ENCODE measurements around the gene DHX16.

Gene DHX16

DNA sequence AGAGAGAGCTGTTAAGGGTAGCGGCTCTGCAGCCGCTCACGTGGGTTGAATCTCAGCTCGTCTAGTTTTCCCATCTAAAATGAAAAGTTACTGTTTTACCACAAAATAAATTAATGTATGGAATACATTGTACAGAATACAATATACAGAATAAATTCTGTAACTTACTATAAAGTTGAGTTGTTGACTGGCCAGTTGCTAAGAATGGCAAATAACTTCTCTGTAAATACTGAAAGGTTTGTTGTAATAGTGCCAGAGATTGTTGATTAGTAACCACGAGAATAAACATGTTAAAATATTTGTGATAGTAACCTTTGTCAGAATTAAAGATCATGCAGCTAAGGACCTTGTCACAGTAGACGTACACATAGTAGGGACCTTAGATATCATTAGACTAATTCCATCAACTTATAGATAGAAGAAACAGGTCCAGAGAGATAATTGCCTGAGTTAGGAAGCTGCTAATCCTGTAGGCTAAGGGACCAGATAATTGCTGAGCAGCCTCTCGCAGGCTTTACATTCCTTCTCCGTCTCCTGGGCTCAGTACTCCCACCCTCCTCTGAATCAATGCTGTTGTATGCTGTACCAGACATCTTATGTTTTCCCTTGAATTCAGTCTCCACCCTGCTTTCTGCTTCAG lies 18.5 kb upstream of the DHX16 start:
- DNase-seq = no peak

DNA sequence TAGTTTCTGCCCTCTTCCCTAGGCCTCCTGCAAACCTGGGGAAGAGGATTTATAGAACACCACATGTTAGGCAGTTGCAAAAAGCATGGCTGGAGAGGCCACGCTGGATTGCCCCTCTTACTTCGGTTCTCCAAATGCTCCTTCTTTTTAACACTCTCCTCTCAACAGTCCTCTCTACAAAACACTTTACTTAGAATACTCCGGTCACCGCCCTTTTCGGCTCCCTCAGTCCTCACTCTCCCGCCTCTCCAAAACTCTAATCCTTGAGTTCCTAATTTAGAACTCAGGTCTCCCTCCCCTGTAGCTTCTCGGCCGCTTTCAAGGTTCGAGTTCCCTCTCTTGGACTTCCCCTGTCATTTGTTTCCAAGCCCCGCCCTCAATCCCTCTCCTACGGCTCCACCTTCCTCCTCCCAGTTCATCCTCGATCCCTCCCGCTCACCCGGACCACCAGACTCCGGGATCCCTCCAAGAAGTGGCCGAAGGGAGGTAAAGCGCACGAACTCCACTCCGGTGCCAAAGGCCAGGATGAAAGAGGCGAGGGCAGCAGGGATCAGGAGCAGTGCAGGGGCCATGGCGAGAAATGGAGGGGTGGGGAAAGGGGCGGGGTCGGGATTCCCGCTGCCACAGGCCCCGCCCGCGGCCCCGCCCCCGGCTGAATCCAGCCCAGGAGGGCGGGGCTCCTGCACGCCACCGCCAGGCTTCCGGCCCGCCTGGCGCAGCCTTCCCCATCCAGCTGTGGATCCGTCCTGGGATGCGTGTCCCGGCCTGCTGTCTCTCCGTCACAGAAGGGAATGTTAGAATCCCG lies 17.8 kb upstream of the DHX16 start, which contains the start of gene NRM:
Gene NRM (minus strand): TSS at position 582 of the 805 bp plus-strand sequence. CDS start 10 bp downstream, at position 572.
- DNase-seq = peak; percentile 61

DNA sequence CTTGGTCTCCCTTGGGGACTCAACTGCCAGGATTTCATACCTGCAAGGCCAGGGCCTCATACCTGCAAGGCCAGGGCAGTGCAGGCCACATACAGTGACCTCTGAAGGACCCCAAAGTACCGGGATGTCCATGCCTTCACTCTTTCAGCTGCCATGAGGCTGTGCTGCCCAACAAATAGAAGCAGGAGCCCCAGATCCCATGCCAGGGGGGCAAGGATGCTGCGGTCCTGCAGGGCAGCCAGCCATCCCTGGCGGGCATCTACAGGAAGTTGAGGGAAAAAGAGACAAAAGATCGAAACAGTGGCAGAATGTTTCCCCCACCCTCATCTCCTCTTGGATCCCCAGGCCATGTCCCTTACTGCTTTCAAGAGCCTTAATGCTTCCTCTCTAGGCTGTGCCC lies 17.2 kb upstream of the DHX16 start:
- no peak for DNase-seq

DNA sequence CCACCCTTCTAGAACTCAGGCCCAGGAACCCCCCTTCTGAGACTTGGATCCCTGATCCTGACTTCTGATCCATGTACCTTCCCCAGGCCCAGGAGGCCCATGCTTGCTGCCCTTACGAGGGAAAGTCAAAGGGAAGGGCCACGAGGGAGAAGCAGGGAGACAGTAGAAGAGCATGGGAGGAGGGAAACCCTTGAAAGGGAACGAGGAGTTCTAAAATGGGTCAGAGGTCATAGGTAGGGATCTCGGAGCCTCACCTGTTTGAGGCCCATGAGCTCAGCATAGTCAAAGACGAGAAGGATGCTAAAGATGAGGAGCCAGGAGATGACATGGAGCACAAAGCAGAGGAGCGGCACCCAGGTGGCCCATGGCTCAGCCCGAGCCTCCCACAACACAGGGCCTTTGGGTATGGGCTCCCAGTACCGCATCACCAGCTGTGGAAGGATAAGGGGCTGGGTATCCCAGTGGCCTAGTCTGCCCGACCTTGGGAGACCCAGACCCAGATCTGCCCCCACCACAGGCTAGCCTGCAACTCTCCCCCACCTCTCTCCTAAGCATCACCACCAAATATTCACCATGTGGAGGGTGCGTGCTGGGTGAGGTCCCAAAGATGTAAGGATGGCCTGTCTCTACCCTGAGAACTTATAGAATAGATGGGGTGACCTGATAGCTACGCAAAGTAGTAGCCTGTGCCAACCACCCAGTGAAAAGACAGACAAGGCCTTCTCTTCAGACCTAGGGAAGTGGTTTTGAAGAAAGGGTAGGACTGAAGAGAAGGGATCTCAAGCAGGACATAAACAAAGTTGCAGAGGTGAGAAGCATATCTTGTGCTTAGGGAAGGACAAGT lies 16.4 kb upstream of the DHX16 start:
- no peak for DNase-seq

DNA sequence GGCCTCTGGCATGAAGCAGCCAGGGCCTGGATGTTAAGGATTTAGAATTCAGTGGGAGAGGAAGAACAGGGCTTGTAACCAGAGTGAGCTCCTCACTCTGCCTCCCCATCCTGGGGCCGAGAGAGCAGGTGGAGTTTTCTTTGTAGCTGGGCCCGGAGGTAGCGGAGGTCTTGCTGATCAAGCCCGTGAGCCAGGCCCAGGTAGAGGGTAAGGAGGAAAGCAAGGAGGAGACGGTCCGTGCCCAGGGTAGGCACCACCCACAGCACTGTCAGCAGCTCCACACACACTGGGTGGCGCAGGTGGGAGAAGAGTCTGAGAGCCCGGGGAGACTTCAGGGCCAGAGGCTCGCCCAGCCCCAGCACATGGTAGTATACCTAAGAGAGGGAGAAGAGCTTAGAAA lies 15.8 kb upstream of the DHX16 start:
- DNase-seq = no peak

DNA sequence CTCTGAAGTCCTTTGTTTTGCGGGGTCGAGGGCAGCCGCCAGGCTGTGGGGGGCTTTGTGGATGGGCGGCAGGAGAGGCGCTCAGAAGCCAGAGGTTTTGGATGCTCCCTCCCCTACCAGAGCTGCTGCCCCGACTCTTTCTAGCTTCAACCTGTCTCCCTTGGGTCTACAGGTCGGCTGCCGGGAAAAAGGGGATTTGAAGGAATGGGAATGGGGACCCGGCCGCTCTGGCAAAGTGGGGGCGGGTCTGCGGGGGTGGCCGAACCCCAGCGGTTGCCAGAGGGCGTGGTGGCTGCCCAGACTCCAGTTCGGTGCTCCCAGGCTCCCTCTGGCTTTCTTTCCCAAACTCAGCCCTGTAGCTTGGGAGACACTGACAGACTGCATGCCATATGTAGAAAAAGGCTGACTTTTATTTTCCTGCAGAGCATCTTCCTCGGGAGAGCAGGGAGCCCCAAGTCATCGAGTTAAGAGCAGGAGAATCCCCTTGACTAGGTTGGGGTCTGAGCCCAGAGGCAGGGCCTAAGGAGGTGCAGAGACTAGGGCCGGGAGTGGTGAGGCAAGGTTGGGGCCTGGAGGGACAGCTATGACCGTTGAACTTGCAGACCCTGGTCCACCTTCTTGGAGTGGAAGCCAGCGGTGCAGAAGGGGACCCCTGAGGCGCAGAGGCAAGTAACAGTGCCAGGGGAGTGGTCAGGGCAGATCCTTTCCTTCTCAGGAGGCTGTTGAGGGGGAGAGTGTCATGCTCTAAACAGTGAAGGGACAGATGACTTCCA lies 15.0 kb upstream of the DHX16 start:
- DNase-seq = no peak

DNA sequence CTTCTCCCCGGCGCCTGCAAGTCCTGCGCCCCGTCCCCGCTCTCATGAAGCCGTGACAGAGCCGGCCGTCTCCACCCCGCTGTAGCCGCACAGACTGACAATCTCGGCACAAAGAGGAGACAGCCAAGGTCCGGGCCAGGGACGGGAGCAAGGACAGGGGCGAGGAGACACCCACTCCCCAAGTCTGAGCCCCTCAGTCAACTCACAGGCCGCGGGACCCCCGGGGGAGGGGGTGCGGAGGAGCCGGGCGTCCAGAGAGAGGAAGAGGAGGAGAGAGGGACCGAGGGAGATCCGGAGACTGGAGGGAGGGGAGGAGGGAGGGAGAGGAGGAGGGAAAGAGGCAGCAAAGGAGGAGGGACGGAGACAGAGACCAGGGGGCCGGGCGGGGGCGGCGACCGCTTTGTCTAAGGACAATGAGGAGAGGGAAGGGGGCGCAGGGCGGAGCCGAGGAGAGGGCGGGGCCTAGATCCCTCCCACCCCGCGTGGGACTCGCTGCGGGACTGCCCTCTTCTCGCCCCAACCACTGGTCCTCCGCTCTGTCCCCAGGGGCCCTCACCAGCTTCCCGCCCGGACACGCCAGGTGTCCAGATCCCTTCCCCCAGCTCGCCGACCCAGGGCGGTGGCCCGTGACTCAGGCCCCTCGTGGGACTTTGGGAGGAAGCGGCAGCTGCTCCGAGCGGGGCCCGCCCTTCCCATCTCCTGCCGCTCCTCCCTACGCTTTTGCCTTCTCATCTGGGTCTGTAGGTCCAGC lies 14.3 kb upstream of the DHX16 start:
- DNase-seq = peak; percentile 79

DNA sequence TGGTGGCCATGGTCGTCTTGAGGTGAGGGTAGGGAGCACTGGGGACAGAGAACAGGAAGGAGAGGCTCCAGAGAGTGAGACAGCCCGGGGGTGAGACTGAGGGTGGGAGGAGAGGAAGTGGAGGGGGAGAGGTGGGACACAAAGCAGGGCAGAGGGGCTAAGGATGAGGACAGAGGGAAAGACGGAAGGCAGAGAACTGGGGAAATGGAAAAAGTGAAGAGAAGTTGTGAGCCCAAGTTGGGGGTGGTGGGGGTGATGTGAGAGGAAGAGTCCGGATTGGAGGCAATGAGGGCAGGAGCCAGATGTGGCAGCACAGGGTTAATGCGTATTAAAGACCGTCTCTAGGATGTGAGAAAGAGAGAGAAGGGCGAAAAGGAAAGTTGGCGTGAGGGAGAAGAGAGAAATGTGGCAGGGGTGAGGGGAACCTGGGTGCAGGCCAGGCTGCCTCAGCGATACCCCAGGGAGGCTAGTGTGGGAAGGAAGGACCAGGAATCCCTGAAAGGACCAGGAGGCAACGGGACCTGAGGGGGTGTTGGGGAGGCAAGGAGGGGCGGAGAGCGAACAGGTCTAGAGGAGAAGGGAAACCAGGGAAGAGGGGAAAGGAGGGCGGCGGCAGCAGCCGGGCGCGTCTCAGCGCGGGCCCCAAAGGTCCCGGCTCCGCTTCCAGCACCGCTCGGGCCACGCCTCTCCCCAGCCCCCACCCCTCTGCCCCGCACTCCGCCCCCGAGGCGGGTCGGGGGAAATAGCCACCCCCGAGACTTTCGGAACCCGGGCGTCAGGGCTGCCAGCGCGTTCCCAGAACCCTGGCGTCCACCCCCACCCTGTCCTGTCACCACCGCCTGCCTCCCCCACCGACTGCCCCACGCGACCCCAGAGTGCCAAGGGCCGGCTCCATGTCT lies 13.5 kb upstream of the DHX16 start, which contains the start of gene PPP1R18:
Gene PPP1R18 (minus strand): TSS at position 637 of the 899 bp plus-strand sequence. CDS start 627 bp downstream, at position 10.
- DNase-seq = no peak

DNA sequence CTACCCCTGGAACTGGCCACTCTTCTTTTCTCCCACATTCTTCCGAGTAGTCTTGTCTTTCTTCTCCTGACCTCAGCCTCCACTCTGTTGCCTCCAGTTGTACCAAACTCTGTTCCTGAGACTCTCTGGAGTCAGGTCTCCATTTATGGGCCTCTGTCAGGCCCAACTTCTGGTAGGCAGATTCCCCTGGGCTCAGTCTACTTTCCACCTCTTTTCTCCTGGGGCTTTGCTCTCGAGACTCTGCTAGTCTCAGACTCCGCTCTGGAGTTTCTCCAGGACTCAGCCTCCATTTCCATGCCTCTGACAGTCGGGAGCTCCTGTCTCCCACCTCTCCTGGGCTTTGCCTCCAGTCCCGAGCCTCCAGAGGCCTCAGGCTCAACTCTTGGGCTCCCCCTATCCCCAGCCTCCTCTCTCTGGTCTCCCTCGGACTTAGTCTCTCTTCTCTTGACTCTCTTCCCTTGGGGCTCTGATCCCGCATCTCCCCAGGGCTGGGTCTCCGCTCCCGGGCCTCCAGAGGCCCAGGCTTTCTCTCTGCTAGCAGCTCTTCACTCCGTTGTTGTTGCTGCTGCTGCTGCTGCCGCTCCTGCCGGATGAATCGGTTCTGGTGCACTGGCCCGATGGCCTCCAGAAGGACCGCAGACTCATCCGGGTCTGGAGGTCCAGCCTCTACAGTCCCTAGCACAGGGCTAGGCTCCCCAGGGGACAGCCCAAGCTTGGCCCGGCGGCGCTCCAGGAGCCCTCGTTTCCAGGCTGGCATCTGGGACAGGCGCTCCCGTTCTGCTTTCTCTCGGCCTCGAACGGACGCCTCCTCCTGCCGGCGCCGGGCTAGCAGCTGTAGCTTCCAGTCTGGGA lies 12.6 kb upstream of the DHX16 start:
- DNase-seq = no peak

DNA sequence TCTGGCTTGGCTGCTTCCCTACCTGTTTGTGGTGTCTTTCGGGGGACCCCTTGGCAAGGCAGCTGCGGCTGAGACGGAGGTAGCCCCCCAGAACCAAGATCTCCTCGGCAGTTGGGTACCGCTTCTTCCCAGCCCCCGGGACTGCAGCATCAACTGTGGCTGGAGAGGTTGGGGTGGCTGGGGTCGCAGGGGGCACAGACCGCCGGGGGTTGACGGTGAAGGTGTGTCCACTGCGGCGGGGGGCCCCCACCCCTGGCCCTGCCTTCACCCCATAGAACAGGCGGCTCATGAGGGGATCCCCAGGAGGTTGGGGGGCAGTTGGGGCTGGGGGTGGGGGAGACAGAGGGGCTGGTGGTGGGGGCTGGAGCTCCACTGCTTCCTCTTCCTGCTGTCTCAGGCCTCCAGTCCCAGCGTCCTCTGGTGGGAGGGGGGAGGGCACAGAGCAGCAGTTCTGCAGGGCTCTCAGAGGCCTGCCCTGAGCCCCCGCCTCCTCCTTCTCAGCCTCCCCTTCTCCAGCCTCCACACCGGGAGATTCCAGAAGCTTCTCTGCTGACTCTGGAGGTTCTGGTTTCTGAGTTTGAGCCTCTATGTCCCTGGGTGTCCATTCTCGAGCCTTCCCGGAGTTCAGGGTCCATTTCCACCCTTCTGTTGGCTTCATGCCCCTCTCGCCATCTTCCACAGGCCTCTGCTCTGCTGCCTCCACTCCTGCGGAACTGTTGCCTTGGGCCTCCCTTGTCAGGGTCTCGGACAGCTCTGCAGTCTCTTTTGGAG lies 11.8 kb upstream of the DHX16 start:
- DNase-seq = no peak

DNA sequence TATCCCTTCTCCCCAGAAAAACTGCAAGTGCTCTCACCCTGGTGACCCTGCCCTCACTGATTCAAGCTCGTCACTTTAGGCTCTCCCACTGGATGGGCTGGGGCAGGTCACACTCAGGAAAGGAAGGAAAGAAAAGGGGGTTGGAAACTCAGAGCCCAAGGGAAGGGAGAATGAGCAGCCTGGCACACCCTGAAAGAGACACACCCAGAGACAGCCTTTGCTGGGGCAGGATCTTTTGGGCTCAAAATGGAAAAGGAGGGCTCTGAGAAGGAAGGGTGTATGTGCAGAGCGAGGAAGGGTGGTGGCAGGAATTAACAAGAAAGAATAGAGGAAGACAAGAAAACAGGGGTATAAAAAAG lies 11.2 kb upstream of the DHX16 start:
- no peak for DNase-seq

DNA sequence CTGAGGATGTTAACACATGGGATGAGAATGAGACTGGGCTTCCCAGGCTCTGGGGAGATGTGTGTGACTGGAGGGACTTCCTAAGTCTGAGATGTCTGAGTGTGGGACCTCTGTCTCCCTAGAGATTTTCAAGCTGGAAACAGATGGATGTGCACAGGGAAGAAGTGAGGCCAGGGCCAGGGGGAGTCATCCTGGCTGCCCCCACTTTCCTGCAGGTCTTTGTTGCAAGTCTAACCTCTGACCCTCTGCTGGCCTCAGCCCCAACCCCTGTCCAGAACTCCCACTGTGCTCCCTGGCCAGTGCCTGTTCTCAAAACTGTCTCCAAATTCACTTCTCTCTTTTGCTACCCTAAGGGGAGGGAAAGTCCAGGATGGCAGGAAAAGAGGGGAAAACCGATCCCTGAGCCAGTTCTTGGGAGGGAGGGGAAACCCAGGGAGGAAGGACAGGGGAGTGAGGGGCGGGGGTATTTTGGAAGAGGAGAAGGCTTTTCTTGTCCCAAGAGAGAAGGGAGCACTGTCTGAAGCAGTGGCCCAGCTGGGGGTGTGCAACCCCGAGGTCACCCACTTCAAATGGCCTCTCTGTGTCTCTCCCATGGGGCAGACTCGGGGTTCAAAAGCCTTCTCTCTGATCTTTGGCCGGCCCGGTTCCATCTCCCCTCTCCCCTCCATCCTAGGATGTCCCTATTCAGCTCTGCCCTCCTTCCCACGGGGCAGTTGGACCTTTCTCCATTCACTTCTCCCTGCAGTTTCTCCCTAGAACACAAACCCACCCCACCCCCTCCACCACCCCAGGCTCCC lies 10.6 kb upstream of the DHX16 start:
- no peak for DNase-seq

DNA sequence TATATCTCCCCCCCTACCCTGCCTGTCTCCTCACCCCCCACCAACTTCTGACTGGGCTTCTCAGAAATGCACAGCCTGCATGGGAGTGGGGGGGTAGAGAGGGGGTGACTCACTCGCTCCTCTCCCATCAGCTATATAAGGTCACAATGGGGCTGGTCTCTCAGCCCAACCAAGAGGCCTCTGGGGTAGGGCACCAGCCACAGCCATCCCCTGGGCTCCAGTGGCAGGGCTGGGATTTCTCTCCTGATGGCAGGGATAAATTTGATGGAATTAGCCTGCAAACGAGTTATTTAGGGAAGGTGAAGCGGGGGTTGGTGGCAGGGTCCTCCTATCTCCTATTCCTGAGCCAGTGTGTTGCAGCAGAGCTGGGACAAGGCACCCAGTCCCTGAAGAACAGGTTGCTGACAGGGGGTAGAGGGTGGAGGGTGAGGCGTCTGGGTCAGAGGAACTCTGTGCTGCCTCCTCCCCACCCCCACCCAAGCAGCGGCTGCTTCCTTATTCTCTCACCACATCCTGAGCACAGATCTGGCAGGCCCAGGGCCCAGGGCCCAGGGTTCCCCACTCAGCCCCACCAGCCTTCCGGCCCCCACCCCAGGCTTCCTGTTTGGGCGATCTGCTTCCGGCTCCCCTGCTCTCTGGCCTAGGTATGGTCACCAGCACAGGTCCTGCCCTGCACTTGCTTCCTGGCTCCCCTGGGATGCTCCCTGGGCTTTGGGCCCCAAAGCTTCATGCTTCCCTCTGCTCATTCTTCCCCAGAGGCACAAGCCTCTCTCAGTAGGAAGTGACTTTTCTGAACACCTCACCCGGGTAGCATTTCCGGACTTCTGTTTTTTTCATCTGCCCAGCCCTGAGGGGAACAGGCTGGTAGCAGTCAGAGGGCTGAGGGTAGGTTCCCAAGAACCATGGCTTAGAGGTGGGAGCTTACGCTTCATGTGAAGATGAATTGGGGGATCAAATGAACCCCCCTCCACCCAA lies 9.6 kb upstream of the DHX16 start:
- DNase-seq = no peak

DNA sequence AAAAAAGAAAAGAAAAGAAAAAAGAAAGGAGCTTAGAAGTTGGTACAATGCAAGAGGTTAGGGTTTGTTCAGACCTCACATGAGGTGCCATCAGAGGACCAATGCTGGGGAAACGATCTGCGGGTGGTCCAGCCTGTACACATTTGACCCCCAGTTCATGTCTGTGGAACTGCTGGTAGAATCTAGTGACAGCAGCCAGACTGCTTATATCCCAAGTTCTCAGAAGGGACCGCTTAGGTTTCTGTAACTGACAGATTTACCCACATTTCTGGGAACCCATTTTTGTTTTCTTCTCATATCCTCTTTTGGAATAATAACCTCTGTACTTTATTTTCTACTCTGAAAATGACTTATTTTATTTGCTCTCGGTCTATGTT lies 8.9 kb upstream of the DHX16 start:
- DNase-seq = no peak

DNA sequence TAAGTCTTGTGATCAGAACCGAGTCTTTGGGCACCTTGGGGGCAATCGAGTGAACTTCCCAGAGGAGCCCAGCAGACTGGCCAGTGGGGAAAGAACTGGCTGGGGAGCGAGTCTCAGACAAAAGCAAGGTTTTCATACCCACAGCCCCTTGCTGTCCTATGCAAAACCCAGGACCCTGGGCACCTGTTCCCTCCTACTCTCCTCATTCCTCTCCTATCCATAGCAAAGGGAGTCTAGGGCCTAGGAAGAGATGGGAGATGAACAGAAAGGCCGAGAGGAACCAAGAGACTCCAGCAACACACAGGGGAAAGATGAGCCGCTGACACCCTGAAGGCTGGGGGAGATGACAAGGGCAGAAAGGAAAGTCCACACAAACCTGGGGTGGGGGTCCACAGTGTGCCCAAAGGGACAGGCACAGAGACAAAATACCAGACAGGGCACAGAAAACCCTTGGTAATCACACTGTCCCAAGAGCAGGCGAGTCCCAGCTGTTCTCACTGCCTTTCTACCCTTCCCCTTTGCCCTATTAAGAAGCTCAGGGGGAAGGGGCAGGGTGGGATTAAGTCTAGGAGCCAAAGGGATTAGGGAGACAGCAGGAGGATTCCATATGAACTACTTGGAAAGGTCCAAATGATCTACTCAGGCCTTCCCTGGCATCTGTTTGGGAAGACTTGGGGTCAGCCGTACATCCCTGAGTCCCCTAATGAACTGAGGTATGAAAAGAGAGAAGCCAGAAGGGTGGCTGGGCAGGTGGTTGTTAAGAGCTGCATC lies 7.1 kb upstream of the DHX16 start:
- DNase-seq = no peak
